T-helper 2 cell treated with Interferon-gamma antibody and Interleukin-4, amounts not matched to agents 100 ng/mL and 5 ng/mL, for 36 hours (primary cell): Measurements from ENCODE around the gene ATP2A1. TPM values are rescaled to one million over a fixed set of nuclear protein-coding genes. Genes with fewer than 3 reads are reported as not detected.
"Not testable (repeated sequence)": the region's sequence is repeated elsewhere in the genome, so short reads cannot be mapped to it uniquely, and the experiment has no call there.

Experiments
- intact Hi-C: fragments of 100-400 bp; cut with micrococcal nuclease; formaldehyde crosslinking; loops from one replicate; pipeline ENCODE4 v1.15.1; 2023
- total RNA-seq: library from RNA; stranded (reverse); gene quantifications from 2 replicates; pipeline ENCODE4 v1.2.3, GENCODE V29; 2022

Gene ATP2A1
- total RNA-seq, 1 donor from 2014 or later: 2.2 TPM

DNA sequence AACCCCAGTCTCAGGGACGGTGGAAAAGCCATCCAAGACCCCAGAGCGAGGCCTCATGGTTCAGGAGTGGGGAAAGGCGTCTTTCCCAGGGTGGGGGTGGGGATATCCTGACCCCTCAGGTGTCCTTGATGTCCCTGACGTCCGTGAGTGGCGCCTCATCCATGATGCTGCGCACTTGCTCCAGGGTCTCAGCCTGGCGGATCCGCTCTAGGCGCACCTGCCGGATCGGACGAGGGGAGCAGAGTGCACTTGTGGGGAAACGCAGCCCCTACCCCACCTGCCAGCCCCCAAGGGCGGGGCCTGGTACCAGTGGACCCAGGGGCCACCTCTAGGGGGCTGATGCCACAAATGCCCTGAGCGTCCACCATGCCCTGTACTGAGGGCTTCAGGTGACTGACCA, 26.5 kb downstream of the ATP2A1 start:
- intact Hi-C loops: no loop called here

DNA sequence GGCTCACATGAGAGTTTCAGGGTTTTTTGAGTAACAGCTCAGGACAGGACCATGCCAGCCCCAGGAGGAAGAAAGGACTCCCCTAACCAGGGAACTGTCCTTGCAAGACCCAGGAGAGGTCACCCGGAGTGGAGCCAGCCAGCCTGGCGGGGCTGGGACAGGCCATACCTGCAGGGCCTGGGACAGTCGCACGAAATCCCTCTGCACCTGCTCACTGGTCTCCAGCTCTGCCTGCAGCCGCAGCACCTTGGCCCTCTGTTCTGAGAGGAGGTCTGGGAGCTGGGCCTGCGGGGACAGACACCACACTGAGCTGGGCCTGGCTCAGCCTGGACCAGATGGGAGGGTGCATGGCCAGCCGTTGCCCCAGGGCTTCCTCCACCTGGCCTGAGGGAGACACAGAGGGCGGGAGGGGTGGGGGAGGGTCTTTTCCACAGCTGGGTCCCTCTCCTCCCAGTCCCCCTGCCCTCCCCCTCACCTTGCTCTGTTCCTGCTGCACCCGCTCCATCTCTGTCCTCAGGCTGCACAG, 27.0 kb downstream of the ATP2A1 start:
- intact Hi-C loops: no loop called here

DNA sequence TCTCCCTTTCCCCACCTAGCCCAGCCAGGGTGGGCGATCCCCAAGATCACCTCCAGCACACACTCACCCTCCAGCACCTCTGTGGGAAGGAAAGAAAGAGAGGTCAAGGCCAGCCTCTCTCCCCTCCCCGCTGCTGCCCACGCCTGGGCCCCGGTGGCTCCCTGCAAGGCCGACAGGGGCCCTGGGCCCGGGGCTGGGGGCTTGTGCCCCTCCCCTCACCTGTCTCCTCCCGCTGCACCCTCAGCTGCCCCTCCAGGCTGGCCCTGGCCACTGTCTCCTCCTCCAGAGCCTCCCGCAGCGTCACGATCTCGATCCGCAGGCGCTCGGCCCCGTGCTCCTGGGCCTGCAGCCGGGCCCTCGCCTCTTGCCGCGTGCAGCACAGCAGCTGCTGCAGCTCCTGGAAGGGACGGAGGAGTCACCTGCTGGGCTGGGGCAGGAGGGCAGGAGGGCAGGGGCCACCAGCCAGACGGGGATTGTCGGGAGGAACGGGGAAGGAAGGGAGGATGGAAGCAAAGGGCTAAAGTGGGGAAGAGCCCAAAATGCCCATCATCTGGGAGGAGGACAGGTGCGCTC, 27.6 kb downstream of the ATP2A1 start:
- intact Hi-C loops: no loop called here

DNA sequence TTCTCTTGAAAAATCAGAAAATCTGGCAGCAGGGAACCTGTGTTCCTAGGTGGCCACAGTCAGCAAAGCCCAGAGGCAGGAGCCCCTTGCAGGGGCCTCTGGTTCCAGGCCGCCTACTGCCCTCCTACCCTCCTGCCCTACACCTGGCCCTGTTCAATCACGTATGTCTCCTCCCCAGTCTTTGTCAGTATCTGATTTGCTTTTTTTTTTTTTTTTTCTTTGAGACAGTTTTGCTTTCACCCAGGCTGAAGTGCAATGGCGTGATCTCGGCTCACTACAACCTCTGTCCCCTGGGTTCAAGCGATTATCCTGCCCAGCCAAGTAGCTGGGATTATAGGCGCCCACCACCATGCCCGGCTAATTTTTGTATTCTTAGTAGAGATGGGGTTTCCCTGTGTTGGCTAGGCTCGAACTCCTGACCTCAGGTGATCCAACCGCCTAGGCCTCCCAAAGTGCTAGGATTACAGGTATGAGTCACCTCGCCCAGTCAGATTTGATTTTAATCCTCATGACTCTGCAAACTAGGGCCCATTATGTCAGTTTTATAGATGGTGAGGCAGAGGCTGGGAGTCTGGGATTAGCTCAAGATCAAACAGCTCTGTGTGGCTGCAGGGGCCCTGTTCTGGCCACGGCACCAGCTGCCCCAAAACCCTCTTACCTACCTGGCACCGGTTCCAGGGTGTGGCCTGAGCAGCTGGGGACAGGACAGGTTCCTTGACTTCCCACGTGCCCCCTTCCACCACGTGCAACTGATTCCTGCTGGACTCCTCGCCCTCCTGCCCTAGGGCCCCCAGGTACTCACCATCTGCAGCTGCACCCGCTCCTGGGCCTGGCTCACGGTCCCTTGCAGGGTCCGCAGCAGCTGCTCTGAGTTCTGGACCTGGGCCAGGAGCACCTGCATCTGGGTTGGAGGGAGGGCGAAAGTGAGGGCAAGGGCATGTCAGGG, 32.1 kb downstream of the ATP2A1 start:
- intact Hi-C loops: no loop called here

DNA sequence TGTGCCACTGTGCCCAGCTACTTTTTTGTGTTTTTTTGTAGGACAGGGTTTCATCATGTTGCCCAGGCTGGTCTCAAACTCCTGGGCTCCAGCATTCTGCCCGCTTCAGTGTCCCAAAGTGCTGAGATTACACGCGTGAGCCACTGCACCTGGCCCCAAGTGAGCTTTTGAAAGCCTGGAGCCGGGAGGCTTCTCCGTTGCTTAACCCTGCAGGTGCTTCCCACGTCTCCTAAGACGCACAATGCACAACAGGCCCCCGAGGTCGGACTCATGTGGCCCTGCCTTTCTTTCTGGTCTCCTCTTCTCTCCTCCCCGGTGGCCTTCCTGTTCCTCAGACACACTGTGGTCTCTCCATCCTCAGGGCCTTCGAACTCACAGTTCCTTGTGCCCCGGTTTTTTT, 34.3 kb downstream of the ATP2A1 start:
- intact Hi-C loops: no loop called here

DNA sequence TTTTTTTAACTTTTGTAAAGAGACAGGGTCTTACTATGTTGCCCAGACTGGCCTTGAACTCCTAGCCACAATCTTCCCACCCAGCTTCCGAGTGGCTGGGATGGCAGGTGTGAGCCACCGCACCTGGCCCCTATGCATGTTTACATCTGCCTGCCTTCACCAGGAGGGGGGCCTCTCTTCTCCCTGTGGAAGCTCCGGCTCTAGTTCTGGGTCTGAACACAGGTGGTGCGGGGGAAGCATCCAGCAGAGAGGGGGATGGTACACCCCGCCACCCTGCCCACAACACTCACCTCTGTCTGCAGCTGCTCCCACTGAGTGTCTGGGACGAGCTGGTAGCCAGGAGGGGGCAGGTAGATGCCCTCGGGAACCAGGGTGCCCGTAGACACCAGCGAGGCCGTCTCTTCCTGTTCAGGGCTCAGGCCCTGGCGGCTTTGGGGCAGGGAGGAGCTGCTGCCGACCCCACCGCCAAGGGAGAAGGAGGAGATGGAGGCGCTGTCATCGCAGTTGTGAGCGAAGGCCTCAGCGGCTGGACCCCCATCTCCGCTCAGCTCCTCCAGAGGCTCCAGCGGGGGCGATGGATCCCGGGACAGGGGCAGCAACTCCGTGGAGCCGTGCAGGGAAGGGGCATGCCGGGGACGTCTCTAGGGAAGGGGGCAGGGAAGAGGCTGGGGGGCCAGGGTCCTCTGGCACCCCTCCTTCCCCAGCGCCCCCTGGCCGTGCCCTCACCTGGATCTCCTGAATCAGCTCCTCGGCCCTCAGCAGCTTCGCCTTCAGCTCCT, 35.8 kb downstream of the ATP2A1 start:
- intact Hi-C loops: no loop called here

DNA sequence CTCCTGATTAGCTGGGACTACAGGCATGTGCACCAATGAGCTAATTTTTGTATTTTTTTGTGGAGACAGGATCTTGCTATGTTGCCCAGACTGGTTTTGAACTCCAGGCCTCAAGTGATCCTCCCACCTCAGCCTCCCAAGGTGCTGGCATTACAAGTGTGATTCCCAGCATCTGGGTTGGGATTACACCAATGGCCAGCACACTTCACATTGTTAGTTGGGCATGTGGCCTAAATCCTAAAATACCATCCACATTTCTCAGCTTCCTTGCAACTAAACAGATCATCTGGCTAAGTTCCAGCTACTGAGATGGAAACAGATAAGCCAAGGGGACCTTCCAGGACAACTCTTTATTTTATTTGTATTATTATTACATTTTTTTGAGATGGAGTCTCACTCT, 36.9 kb downstream of the ATP2A1 start:
- intact Hi-C loops: no loop called here

DNA sequence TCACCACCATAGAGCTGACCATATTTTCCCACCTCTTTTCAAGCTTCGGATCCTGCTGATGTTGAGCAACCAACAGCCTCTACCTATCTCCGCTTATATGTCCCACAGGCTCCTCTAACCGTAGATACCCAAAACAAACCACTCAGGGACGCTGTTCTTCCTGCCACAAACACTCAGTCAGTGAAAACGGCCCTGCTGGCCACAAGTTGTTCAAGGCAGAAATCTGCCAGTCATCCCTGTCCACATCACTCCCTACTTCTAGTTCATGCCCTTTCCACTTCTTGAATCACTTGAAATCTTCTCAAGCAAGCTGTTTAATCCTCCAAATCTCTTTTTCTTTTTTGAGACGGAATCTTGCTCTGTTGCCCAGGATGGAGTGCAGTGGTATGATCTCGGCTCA, 38.8 kb downstream of the ATP2A1 start:
- intact Hi-C loops: no loop called here

DNA sequence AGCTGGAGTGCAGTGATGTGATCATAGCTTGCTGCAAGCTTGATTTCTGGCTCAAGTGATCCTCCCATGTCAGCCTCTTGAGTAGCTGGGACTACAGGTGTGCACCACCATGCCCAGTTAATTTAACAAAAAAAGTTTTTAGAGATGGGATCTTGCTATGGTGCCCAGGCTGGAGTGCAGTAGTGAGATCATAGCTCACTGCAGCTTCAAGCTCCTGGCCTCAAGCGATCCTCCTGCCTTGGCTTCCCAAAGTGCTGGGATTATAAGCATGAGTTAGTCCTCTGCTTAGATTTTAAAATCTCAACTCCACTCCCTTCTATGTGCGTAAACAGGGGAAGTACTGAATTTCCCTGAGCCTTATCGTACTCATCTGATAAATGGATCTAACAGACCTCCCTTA, 40.4 kb downstream of the ATP2A1 start:
- intact Hi-C loops: no loop called here

DNA sequence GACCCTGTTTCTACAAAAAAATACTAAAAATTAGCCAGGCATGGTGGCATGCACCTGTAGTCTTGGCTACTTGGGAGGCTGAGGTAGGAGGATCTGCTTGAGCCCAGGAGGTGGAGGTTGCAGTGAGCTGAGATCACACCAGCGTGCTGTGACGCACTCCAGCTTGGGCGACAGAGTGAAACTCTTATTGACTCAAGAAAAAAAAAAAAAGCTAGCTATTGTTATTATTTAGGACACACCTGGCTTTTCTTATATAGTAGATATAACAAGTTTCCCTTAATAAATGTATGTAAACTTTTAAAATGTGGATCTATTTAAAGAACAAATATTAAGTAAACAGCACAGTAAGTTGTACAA, 44.9 kb downstream of the ATP2A1 start:
- intact Hi-C loops: no loop called here

DNA sequence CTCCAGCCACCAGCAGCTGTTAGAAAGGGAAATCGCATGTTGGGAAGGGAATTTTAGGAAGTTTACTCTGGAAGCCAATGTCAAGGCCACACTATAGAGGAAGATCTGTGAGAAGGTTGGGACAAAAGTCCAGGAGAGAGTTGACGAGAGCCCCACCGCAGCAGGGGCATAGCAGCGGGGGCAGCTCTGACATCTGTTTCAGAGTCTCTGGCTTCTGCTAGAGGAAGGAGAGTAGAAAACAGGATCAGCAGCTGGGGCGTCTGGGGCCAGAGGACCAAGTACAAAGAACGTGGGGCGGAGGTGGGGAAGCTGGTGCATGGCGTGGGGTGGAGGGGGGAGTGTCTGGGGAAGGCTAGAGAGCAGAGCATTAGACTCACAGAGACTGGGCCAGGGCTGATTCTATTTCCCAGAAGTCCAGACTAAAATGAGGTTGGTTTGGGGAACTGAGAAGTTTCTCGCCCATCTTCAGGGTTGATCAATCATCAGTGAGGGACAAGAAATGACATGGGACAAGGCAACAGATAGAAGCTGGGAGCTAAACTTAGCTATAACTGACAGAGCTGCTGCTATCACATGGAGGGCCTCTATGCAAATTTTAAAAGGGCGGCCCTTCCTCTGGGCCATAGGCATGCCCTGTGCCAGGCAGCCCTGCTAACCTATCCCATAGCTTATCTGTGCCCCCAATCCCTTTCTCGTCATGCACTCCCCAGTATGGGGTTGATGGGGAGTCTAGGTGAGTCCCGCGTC, 45.5 kb downstream of the ATP2A1 start:
- intact Hi-C loops: loop anchor here (1.0 kb wide), 1 partner anchor 44 kb away; no protein-coding TSS in a partner anchor

DNA sequence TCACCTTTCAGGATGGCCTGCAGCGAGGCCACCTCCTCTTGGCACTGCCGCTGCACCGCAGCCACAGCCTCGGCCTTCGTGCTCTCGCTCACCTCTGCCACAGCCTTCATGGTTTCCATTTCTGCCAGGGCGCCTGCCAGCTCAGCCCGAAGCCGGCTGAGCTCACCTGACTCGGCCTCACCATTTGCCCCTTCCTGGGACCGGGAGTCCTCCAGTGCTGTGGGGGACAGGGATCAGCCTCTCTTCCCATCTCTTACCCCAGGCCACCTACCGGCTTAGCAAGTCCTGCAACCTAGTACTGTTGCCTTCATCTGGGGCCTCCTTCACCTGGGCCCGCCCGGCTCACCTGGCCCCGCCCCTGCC, 46.1 kb downstream of the ATP2A1 start:
- intact Hi-C loops: loop anchor here (1.0 kb wide), 1 partner anchor 44 kb away; no protein-coding TSS in a partner anchor

DNA sequence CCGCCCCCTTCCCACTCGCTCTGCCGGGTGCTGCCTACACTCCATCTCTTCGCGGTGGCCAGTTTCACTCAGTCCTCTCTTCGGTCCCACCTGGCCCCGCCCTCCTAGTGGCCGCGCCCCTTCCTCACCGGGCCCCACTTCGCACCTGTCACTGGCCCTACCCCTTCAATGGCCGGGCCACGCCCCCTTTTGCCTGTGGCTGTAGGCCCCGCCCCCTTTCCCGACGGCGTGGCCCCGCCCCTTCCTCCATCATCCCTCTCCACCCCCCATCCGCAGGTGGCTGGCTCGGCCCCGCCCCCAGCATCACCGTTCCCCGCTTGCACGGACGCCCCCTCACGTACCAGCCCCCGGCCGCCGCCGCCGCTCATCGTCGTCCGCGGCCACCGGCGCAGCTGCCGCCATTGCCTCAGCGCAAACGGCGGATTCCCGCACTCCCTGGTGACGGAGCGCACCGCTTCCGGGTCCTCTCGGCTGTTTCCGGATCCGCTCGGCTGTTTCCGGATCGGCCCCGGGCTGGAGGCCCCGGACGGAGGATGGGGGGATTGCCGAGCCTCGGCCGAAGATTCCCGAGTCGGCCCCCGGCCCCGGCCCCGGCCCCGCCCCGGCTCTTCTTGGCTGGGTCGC, 46.6 kb downstream of the ATP2A1 start, which contains the start of gene RABEP2:
RABEP2 (minus strand) TSS at position 477 of the 624 bp plus-strand sequence; CDS start at position 402, 75 bp downstream.
- intact Hi-C loops: loop anchor here (1.0 kb wide), 6 partner anchors 11 to 102 kb away; partner anchors contain the start of genes NFATC2IP, SH2B1 and TUFM

DNA sequence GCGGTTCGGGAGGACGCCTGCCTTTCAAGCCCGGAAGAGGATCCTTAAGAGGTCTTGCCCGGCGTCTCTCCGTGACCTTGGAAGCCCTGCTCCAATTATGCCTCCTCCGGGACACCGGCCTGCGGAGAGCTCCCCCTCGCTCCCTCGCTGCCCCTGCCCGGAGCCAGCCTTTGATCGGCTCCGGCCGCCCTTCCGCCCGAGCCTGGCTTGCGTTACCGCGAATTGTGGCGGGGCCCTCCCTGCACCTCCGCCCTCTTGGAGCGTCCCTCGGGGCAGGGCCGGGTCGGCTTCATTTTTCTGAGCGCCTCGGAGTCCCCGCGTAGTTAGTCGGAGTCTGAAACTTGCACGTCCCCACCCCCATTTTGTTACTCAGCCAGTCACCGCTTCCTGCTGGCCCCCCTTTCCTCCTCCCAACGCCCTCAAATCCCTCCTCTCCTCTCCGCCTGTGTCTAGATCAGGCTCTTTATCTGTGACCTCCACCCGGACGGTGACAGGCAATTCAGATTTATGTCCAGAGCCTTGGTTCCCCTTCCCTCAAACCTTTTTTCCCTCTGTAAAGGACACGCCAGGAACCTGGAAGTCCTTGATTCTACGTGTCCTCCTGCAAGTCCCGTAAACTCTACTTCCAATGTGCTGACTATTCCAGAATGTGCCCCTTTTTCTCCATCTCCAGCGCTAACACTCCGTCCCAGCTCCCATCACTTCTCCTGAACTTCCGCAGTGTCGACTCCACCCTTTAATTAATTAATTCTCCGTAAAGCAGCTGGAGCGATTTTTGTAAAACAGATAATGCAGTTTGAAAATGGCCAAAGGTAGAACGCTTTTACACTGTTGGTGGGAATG, 47.3 kb downstream of the ATP2A1 start:
- intact Hi-C loops: loop anchor here (1.0 kb wide), 5 partner anchors 11 to 102 kb away; partner anchors contain the start of genes NFATC2IP, SH2B1 and TUFM

DNA sequence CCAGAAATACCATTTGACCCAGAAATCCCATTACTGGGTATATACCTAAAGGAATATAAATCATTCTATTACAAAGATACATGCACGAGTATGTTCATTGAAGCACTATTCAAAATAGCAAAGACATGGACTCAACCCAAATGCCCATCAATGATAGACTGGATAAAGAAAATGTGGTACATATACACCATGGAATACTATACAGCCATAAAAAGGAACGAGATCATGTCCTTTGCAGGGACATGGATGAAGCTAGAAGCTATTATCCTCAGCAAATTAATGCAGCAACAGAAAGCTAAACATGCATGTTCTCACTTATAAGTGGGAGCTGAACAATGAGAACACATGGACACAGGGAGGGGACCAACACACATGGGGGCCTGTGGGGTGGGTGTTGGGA, 48.0 kb downstream of the ATP2A1 start:
- intact Hi-C loops: not testable (repeated sequence)

DNA sequence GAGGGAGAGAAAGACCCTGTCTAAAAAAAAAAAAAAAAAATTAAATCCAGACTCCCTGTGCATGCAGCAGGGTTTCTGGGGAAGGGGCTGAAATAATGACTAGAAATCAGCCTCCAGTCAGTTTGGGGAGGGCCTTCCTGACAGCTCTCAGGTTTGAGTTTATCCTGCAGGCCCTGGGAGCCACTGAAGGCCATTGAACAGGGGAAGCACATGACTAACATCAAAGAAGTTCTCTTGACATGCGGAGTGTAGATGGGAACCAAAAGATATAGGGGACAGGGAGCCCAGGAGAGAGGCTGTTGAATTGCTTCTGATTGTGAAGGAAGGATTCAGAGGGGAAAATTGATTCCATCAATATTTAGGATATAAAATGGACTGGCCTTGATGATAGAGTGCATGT, 49.5 kb downstream of the ATP2A1 start:
- intact Hi-C loops: no loop called here

DNA sequence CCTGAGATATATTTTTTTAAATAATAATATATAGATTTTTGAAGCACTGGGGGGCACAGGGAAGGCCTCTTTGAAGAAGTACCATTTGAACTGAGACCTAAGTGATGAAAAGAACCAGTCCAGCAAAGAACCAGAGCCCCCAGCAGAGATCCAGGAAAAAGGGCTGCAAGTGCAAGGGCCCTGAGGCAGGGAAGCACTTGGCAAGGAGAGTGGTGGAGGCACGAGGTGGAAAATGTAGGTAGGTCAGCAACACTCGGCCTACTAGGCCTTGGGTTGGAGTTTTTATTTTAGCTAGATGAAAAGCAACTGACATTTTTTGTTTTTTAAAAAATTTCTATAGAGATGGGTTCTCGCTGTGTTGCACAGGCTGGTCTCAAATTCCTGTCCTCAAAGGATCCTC, 51.9 kb downstream of the ATP2A1 start:
- intact Hi-C loops: no loop called here

DNA sequence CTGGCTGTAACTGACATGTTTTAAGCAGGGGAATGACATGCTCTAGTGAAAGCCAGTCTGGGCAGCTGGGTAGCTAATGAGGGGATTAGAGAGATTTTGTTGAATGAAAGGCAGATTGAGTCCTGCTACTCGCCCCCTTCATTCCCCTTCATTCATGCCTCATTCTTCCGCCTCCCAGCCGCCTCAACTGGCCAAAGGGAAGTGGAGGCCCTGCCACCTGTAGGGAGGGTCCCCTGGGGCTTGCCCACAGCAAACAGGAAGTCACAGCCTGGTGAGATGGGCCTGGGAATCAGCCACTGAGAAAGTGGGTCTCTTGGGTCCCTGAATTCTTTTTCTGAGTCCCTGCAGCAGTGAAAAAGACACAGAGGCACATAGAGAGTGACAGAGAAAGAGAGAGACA, 52.4 kb downstream of the ATP2A1 start:
- intact Hi-C loops: no loop called here

DNA sequence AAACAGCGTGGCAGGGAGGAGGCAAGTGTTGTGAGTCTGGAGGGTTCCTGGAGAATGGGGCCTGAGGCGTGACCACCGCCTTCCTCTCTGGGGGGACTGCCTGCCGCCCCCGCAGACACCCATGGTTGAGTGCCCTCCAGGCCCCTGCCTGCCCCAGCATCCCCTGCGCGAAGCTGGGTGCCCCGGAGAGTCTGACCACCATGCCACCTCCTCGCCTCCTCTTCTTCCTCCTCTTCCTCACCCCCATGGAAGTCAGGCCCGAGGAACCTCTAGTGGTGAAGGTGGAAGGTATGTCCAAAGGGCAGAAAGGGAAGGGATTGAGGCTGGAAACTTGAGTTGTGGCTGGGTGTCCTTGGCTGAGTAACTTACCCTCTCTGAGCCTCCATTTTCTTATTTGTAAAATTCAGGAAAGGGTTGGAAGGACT, 53.5 kb downstream of the ATP2A1 start, which contains the start of gene CD19:
CD19 (plus strand) TSS at position 171 of the 425 bp plus-strand sequence; CDS start at position 201, 30 bp downstream.
- intact Hi-C loops: no loop called here
